Measurements from ENCODE around the gene CDH13.
A peak's percentile ranks its signal among the peaks of the same experiment; 100 is the strongest.

The CDH13 gene

DNA sequence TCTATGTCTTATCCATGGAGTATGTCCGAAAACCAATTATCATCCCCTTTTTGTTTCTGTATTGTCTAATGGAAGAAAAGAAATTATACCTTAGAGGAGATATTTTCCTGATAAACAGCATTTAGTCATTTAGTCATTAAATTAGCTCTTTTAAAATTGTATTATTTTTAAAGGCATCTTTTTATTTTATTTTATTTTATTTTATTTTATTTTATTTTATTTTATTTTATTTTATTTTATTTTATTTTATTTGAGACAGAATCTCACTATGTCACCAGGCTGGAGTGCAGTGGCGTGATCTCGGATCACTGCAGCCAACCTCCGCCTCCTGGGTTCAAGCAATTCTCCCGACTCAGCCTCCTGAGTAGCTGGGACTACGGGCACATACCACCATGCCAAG is 559.1 kb downstream of the CDH13 start:
- DNase-seq (ENCODE audit: low spot score): no peak

DNA sequence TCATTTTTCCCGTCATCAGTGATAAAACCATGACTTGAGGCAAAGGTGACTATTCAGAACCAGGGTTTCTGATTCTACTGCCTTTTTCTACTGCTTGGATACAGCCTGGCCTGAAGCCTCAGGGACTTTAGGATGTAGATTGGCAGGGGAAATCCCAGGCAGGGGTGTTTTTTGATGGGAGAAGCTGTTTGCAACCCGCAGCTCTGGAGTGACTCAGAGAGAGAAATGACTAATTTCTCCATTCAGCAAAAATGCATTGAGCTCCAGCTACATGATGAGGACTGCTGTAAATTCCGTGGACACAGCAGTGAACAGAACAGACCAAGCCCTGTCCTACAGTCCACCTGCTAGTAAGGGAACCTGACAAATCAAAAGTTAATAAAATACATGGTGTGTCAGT is 560.6 kb downstream of the CDH13 start:
- DNase-seq (ENCODE audit: low spot score): peak; percentile 52

- no peak for DNase-seq (ENCODE audit: low spot score)
Measured at GRCh38 chr16:83196796-83197195, 570.0 kb downstream of the CDH13 start.

GRCh38 chr16:83197450-83197849 is 570.7 kb downstream of the CDH13 start:
- no peak for DNase-seq (ENCODE audit: low spot score)

DNA sequence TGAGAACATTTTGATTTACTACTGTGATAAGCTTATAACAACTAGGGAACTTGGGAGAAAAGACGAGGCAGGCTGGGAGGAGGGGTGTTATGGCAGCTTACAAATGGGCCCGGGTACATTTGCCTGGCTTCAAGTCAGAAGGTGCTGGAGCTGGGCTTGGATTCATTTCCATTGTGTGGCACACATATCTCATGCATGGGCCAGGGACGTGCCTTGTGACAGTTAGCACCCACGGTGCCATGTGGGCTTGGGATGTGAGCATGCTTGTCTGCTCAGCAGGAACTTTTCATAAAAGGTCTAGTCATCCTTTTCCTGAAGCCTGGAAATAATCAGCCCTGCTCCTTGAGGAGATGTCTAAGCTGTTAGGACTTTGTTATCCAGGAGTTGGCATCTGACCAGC is 572.2 kb downstream of the CDH13 start:
- DNase-seq (ENCODE audit: low spot score): no peak

DNA sequence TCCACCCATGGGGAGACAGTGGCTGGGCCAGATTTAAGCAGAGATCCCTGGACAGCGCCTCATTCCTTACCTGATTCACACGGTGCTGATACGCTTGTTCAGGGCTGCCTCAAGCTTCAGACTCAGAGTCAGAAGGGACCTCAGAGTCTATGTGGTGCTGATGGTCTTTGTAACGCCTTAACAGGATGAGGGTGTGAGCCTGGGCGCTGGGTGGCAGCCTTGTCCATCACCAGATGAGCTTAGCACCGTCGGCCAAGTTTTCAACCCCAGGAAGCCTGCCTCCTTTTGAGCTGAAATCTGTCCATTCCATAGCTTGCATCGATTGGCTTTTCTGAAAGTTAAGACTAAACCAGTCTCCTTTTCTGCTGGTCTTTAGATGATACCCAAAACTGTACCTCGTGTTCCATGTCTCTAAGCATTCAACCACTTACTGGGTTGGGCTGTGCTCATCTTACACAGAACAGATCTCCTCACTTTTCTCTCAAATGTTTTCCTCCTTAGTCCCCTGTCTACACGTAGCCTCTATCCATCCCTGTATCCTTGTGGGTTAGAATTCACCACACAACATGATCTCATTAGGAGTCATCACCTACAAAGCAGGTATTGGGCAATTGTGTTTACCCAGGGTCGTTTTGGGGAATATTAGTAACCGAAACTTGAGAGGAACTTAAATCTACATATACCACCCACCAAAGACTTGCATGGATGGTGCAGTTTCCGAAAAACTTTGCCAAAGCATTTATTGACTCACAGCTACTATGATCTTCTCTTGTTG is 573.4 kb downstream of the CDH13 start:
- DNase-seq (ENCODE audit: low spot score): no peak

DNA sequence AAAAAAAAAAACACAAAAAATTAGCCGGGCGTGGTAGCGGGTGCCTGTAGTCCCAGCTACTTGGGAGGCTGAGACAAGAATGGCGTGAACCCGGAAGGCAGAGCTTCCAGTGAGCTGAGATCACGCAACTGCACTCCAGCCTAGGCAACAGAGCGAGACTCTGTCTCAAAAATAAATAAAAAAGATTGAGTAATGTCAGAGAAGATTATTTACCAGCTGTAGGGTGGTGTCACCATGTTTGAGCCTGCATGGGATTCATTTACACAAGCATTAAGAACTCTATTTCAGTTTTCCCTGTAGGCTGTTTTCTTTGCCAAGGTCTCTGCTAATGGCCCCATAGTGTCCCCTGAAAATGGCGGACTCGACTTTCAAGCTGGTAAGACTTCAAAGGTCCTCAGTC is 575.0 kb downstream of the CDH13 start:
- no peak for DNase-seq (ENCODE audit: low spot score)

- DNase-seq (ENCODE audit: low spot score): no peak
Measured at GRCh38 chr16:83205896-83206295, 579.1 kb downstream of the CDH13 start.

DNA sequence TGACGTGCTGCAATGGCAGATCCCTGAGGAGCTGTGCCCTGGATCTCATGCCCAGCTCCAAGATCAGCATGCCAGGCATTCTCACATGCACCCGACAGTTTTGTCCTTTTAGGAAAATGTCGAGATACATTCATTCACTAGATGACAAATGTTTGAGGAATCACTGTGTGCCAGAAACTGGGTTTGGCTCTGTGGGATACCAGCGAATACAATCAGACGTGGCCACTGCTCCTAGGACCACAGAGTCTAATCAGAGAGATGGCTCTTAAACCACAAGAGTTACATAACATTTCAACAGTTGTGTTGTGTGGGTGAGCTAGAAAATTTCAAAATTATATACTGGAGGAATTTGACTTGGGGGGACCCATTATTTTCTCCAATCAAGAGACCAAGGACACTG is 579.7 kb downstream of the CDH13 start:
- DNase-seq (ENCODE audit: low spot score): no peak

GRCh38 chr16:83211711-83212110 is 584.9 kb downstream of the CDH13 start:
- no peak for DNase-seq (ENCODE audit: low spot score)

- no peak for DNase-seq (ENCODE audit: low spot score)
Measured at GRCh38 chr16:83212301-83212841, 585.6 kb downstream of the CDH13 start.

GRCh38 chr16:83214671-83215070 is 587.9 kb downstream of the CDH13 start:
- no peak for DNase-seq (ENCODE audit: low spot score)

GRCh38 chr16:83215406-83216001 is 588.7 kb downstream of the CDH13 start:
- peak; percentile 9 for DNase-seq (ENCODE audit: low spot score)

GRCh38 chr16:83219285-83219684 is 592.5 kb downstream of the CDH13 start:
- no peak for DNase-seq (ENCODE audit: low spot score)

GRCh38 chr16:83220066-83220465 is 593.3 kb downstream of the CDH13 start:
- DNase-seq (ENCODE audit: low spot score): no peak

DNA sequence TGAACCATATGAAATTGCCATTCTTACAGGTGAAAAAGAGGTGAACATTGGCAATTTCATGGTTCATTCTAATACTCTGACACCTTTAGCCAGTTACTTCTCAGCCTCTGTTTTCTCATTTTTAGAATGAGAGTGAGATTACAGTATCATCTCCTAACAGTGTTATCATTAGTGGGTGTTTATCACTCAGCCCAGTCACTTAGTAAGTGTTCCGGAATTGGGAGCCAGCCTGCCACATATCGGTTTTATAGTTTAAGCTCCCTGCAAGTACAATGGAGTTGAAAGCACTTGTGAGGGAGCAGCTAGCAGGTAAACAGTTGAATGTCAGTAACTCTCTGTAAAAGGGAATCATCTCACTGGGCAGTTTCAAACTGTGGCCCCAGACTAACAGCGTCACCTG is 597.9 kb downstream of the CDH13 start:
- DNase-seq (ENCODE audit: low spot score): no peak

DNA sequence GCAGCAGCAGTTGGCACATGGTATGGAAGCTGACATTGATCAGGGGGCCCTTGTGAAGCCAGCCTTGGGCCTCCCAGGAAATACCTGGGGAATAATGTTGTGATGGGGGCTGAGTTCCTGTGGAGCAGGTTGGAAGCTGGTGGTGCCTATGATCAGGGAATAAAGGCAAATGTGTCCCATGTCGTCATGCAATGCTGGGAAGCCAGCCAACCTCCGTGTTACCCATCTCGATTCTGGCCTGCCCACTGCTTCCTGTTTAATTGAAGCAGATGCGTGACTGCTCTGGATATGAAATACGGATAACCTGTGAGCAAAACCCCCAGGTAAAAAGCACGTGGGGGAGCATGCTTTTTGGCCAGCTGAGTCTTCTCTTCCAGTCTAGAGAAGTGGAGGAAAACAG is 600.6 kb downstream of the CDH13 start:
- no peak for DNase-seq (ENCODE audit: low spot score)

GRCh38 chr16:83231729-83232128 is 605.0 kb downstream of the CDH13 start:
- DNase-seq (ENCODE audit: low spot score): no peak

DNA sequence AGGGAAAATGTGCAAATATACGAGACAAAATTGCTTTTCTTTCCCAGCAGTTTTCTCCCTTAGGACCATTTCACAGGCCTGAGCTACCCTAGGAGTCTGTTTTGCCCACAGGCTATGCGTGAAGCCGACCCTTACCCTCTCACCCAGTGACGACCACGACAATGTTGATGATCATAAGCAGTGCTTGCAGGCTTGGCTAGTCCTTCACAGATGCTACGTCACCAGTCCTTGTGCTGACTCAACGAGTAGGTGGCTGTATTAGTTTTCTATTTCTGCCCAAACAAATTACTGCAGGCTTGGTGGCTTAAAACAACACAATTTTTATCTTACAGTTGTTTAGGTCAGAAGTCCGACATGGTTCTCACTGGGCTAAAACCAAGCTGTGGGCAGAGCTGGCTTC is 606.4 kb downstream of the CDH13 start:
- DNase-seq (ENCODE audit: low spot score): no peak

DNA sequence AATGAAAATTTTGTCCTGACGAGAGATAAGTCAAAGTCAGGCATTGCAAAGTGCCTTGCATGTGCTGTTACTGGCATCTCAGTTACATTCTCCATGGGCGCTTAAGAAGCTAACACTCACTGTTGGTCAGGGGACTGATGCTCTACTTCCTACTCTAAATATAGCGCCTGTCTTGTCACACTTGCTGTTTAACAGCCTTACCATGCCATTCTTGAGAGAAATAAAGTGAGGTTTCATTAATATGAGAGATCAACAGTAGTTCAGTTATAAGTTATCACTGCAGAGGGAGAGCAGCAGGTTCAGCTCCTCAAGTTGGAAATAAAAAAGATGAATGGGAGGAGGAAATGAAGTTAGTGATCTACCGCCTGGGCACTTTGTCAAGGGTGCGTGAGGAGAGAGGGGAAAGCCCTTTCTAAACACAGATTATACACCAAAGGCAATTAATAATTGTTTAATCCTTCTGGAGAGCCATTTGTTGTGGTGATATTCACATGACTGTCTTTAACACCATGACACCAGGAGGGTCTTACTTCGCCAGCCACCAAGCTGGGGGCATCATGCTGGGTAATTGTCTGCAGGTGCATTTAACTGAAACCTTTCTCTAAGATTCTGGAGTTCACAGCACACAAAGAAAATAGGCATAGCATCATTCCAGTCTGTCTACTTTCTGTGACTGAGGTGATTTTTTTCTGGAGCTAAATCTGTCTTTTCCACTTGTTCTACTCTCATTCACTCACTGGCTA is 612.4 kb downstream of the CDH13 start:
- DNase-seq (ENCODE audit: low spot score): no peak

GRCh38 chr16:83244057-83244456 is 617.3 kb downstream of the CDH13 start:
- no peak for DNase-seq (ENCODE audit: low spot score)

GRCh38 chr16:83245061-83245460 is 618.3 kb downstream of the CDH13 start:
- DNase-seq (ENCODE audit: low spot score): no peak

DNA sequence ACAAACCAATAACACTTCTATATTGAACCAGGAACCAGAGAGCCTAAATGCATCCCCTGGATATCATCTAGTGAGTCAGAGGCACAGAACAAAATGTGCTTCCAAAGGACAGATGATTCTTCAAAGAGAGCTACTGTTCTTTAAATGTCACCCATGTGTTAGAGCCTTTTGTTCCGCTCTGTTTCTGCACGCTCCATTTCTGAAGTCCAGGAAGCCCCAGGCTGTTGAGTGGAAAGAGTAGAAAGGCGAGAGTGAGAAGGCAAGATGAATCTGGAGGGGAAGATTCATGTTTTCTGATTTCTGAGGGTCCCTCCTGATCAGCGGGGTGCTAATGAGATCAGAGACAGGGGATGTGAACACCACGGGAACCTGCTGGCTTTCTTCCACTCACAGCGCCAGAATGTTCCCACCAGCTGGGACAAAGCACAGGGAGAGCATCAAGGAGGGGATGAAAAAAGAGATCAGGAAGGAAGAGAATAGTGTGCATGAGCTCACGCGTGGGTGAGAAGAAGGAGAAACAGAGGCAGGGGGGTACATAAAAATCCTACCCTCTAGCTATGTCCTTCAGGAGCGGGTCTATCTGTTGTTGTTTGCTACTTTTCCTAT is 621.1 kb downstream of the CDH13 start:
- no peak for DNase-seq (ENCODE audit: low spot score)
